K562 (cell line): ENCODE measurements around the gene SIRT7. TPM values are rescaled to one million over a fixed set of nuclear protein-coding genes. Genes with fewer than 3 reads are reported as not detected.

Source experiments
- ATAC-seq: fragments of 200-7000 bp; cut with Tn5 transposase; 3 replicates; pipeline ENCODE4 v1.9.1; 2020; ENCODE audit warnings: moderate library complexity
- BruUV-seq: library from RNA; stranded (reverse); fragments of 400-500 nt; replicated peaks from 2 replicates; lab custom pipeline; 2021; lab: Mats Ljungman, UMichigan
- CTCF ChIA-PET: fragments of 300-600 bp; formaldehyde crosslinking; extraction: SDS; loops from one replicate; lab custom pipeline; 2021; ENCODE audit warnings: low intra/inter-chr PET ratio; lab: Yijun Ruan, JAX
- POLR2A ChIA-PET: fragments of 300-600, 350-650 bp; sonication (Branson Sonifier 250); formaldehyde crosslinking; extraction: SDS; loops from one replicate; lab custom pipeline; 2021; ENCODE audit warnings: antibody characterized with exemption, inconsistent platforms; lab: Yijun Ruan, JAX
- DNase-seq, 4 experiments: peaks; one replicate each; pipeline versions ENCODE4 v3.0.0 to v3.0.0-alpha.2; 2011 to 2018; ENCODE audit warnings: low spot score in 3 of 4, mixed read lengths in 3 of 4; ENCODE audit errors: extremely low read depth in 1 of 4
- FAIRE-seq: peaks from 2 replicates; lab custom pipeline; 2011; peaks lifted over from hg19 to GRCh38; lab: Jason Lieb, UNC
- H2AFZ ChIP-seq: 2 replicates; pipeline ENCODE4 v1.6.0; 2011; ENCODE audit warnings: low read depth, low read length, control low read depth, inconsistent platforms
- H3K27ac ChIP-seq: fragments of 200-600 bp; 3 replicates; pipeline ENCODE4 v1.8.0; 2011; ENCODE audit warnings: low read depth, mild to moderate bottlenecking, control low read depth, inconsistent platforms, low read length, moderate library complexity, mixed read lengths; ENCODE audit errors: extremely low read depth
- H3K27me3 ChIP-seq, 2 experiments: fragments of 300-600 bp in 1 of 2; 2 replicates in 1 of 2; 3 replicates in 1 of 2; pipeline versions ENCODE4 v1.6.0 to v1.8.0; 2011; ENCODE audit warnings: inconsistent platforms in 2 of 2, low read length in 2 of 2, mild to moderate bottlenecking in 1 of 2, mixed read lengths in 1 of 2, moderate library complexity in 1 of 2; ENCODE audit not compliant: control insufficient read depth in 2 of 2, insufficient read depth in 2 of 2
- H3K36me3 ChIP-seq: fragments of 300-600 bp; 3 replicates; pipeline ENCODE4 v1.8.0; 2011; ENCODE audit warnings: mild to moderate bottlenecking, low read length, inconsistent platforms; ENCODE audit not compliant: control insufficient read depth, insufficient read depth
- H3K4me1 ChIP-seq, 2 experiments: fragments of 200-600 bp in 1 of 2; replicated peaks in 1 of 2; 2 replicates in 1 of 2; 3 replicates in 1 of 2; pipeline versions ENCODE4 v1.5.1 to v1.8.0; 2011; ENCODE audit warnings: inconsistent platforms in 2 of 2, low read length in 2 of 2, mild to moderate bottlenecking in 1 of 2, mixed read lengths in 1 of 2, moderate library complexity in 1 of 2; ENCODE audit not compliant: control insufficient read depth in 2 of 2, insufficient read depth in 2 of 2
- H3K4me2 ChIP-seq: 2 replicates; pipeline ENCODE4 v1.6.1; 2011; ENCODE audit warnings: low read length, control low read depth, inconsistent platforms, mixed read lengths; ENCODE audit not compliant: insufficient read depth
- H3K4me3 ChIP-seq: fragments of 200-600 bp; sonication (generic), shearing (Covaris generic); 2 replicates; pipeline ENCODE4 v1.5.1; 2016; ENCODE audit warnings: control low read depth, inconsistent platforms
- H3K79me2 ChIP-seq: fragments of 200-600 bp; 3 replicates; pipeline ENCODE4 v1.8.0; 2011; ENCODE audit warnings: low read length, inconsistent platforms; ENCODE audit not compliant: control insufficient read depth, insufficient read depth
- H3K9ac ChIP-seq, 2 experiments: 2 replicates each; pipeline versions ENCODE4 v1.6.0 to v1.6.1; 2011; ENCODE audit warnings: low read depth in 2 of 2, low read length in 2 of 2, control low read depth in 1 of 2, inconsistent platforms in 1 of 2, mild to moderate bottlenecking in 1 of 2, mixed read lengths in 1 of 2; ENCODE audit not compliant: insufficient read depth in 1 of 2
- H3K9me1 ChIP-seq: one replicate; pipeline ENCODE4 v1.6.0; 2011; ENCODE audit warnings: inconsistent platforms, mild to moderate bottlenecking, low read length, moderate library complexity; ENCODE audit not compliant: control insufficient read depth, insufficient read depth
- H3K9me3 ChIP-seq: replicated peaks from 2 replicates; pipeline ENCODE4 v1.5.1; 2011; ENCODE audit warnings: low read depth, low read length, inconsistent platforms; ENCODE audit not compliant: control insufficient read depth, insufficient read depth
- H4K20me1 ChIP-seq: replicated peaks from 2 replicates; pipeline ENCODE4 v1.6.1; 2011; ENCODE audit warnings: low read length, inconsistent platforms, mixed read lengths; ENCODE audit not compliant: control insufficient read depth, insufficient read depth
- DDX20 ChIP-seq: fragments of 450-650 bp; IDR thresholded peaks from 2 replicates; pipeline ENCODE4 v1.6.1; 2016; ENCODE audit warnings: missing genetic modification characterization, low read depth, mild to moderate bottlenecking, missing compliant biosample characterization, moderate library complexity
- ETS2 ChIP-seq: IDR thresholded peaks from 2 replicates; pipeline ENCODE4 v1.6.1; 2016; ENCODE audit warnings: borderline replicate concordance, missing genetic modification characterization, mild to moderate bottlenecking, moderate library complexity, missing compliant biosample characterization; ENCODE audit not compliant: poor library complexity, severe bottlenecking
- POLR2AphosphoS2 ChIP-seq: IDR thresholded peaks from 2 replicates; pipeline ENCODE4 v1.6.1; 2012; ENCODE audit warnings: low read length, improper control_type of control experiment
- SRF ChIP-seq, 2 experiments: fragments of 250-450, 450-650 bp in 1 of 2; sonication (Bioruptor Pico) in 1 of 2; sonication (generic) in 1 of 2; formaldehyde crosslinking; IDR thresholded peaks; 2 replicates each; pipeline versions ENCODE4 v1.5.0 to v1.5.1; 2020 to 2022; ENCODE audit warnings: mild to moderate bottlenecking in 1 of 2, missing genetic modification reagents in 1 of 2
- TAF1 ChIP-seq: IDR thresholded peaks from 2 replicates; pipeline ENCODE4 v1.6.1; 2011; ENCODE audit warnings: mild to moderate bottlenecking, low read length, moderate library complexity; ENCODE audit not compliant: insufficient read depth, control insufficient read depth, severe bottlenecking; ENCODE audit errors: extremely low read depth
- U2AF1 ChIP-seq: fragments of 200-400 bp; formaldehyde crosslinking; optimal IDR thresholded peaks from 2 replicates; pipeline ENCODE3; 2017; ENCODE audit warnings: mild to moderate bottlenecking, low read depth, low read length, moderate library complexity
- ZNF121 ChIP-seq: sonication (generic); formaldehyde crosslinking; conservative IDR thresholded peaks from 2 replicates; pipeline ENCODE4 v1.8.0; 2022; ENCODE audit warnings: missing genetic modification reagents
- ZNF668 ChIP-seq: fragments of 250-450 bp; sonication (Bioruptor Pico); IDR thresholded peaks from 2 replicates; pipeline ENCODE4 v1.8.0; 2022; ENCODE audit warnings: mild to moderate bottlenecking, inconsistent platforms
- ZNF780A ChIP-seq: fragments of 250-450 bp; sonication (Bioruptor Pico); IDR thresholded peaks from 2 replicates; pipeline ENCODE4 v1.5.0; 2021; ENCODE audit warnings: mild to moderate bottlenecking
- ZNF785 ChIP-seq: fragments of 250-450 bp; sonication (Bioruptor Pico); IDR thresholded peaks from 2 replicates; pipeline ENCODE4 v1.4.0; 2020; ENCODE audit warnings: mild to moderate bottlenecking
- WGBS: fragments of 100-300 bp; shearing (Covaris generic); methylation state at CpG from one replicate; pipeline ENCODE4 v1.1.6; 2016; ENCODE audit warnings: low coverage, mixed read lengths; ENCODE audit not compliant: insufficient coverage; ENCODE audit errors: missing lambda C conversion rate; 5-methylcytosine and 5-hydroxymethylcytosine counted together
- in situ Hi-C: fragments of 300-500 bp; cut with MboI; formaldehyde crosslinking; loops from 4 replicates; pipeline ENCODE4 v1.15.0; 2018; ENCODE audit warnings: inconsistent platforms, mixed read lengths
- intact Hi-C: fragments of 100-400 bp; cut with micrococcal nuclease; formaldehyde crosslinking; loops from 2 replicates; pipeline ENCODE4 v1.14.2; 2022
- polyA plus RNA-seq, 8 experiments: library from polyadenylated mRNA; depleted of rRNA in 4 of 8; stranded (reverse) in 5 of 8; unstranded in 3 of 8; fragments of >200 nt; fragmentation: Nextera tagmentation in 2 of 8; fragmentation: Illumina TruSeq in 1 of 8; extraction: Ambion mirVana in 2 of 8; extraction: Trizol in 1 of 8; gene quantifications; 2 replicates each; pipeline versions ENCODE4 v1.2.1 to v1.2.3, GENCODE V29; 2011 to 2014; ENCODE audit warnings: inconsistent platforms in 1 of 8, missing spikeins in 1 of 8
- total RNA-seq, 7 experiments: library from RNA; depleted of rRNA in 6 of 7; stranded (reverse); fragments of >200 nt in 6 of 7; fragmentation: Illumina TruSeq in 2 of 7; extraction: Trizol in 2 of 7; gene quantifications; 2 replicates each; pipeline versions ENCODE4 v1.2.1 to v1.2.3, GENCODE V29; 2011 to 2021; ENCODE audit warnings: low replicate concordance in 1 of 7
- TF ChIP-seq, protein P1 (sequence below): fragments of 450-650 bp; conservative IDR thresholded peaks from 2 replicates; pipeline ENCODE4 v1.6.1; 2016; ENCODE audit warnings: missing genetic modification characterization, low read depth, mild to moderate bottlenecking, control low read depth, missing compliant biosample characterization
- TF ChIP-seq, protein P2 (sequence below): fragments of 250-450 bp; sonication (Bioruptor Pico); IDR thresholded peaks from 2 replicates; pipeline ENCODE4 v1.5.0; 2020; ENCODE audit warnings: mild to moderate bottlenecking, borderline replicate concordance
- TF ChIP-seq, protein P3 (sequence below): sonication (generic); formaldehyde crosslinking; IDR thresholded peaks from 2 replicates; pipeline ENCODE4 v1.8.0; 2023; ENCODE audit warnings: mild to moderate bottlenecking, missing genetic modification reagents

The SIRT7 gene
- total and polyA plus RNA-seq, 9 of the 15 experiments (the other 6 are each of a cell fraction or from before 2014, with no cell fraction given) = 1.6 to 54.8 (median 20.3) TPM

DNA sequence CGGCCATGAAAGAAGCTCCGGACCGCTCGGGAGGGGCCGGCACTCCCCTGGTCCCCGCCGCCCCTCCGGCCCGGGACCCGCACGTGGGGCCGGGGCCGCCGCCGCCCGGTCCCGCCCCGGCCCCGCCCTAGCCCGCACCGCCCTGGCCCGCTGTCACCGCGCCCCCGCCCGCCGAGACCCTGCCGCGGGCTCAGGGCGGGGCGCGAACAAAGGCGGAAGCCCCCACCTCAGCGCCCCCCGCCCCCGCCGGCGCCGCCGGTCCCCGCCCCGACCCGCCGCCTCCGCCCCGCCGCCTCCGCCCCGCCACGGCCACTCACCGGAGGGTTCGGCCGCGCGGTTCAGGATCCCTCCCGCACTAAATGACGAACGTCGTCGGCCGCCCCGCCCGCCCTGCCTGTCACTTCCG, 47.0 kb downstream of the SIRT7 start, which contains the start of gene ARHGDIA (continued):
- TF ChIP-seq TAF1 (peak; percentile 72), ETS2 (tag) (no peak), ZNF785 (CRISPR knock-in tag) (no peak), ZNF121 (no peak), ZNF668 (CRISPR knock-in tag) (no peak), ZNF780A (CRISPR knock-in tag) (no peak)
- TF ChIP-seq, protein P1, sequence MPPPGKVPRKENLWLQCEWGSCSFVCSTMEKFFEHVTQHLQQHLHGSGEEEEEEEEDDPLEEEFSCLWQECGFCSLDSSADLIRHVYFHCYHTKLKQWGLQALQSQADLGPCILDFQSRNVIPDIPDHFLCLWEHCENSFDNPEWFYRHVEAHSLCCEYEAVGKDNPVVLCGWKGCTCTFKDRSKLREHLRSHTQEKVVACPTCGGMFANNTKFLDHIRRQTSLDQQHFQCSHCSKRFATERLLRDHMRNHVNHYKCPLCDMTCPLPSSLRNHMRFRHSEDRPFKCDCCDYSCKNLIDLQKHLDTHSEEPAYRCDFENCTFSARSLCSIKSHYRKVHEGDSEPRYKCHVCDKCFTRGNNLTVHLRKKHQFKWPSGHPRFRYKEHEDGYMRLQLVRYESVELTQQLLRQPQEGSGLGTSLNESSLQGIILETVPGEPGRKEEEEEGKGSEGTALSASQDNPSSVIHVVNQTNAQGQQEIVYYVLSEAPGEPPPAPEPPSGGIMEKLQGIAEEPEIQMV (tag) = no peak

DNA sequence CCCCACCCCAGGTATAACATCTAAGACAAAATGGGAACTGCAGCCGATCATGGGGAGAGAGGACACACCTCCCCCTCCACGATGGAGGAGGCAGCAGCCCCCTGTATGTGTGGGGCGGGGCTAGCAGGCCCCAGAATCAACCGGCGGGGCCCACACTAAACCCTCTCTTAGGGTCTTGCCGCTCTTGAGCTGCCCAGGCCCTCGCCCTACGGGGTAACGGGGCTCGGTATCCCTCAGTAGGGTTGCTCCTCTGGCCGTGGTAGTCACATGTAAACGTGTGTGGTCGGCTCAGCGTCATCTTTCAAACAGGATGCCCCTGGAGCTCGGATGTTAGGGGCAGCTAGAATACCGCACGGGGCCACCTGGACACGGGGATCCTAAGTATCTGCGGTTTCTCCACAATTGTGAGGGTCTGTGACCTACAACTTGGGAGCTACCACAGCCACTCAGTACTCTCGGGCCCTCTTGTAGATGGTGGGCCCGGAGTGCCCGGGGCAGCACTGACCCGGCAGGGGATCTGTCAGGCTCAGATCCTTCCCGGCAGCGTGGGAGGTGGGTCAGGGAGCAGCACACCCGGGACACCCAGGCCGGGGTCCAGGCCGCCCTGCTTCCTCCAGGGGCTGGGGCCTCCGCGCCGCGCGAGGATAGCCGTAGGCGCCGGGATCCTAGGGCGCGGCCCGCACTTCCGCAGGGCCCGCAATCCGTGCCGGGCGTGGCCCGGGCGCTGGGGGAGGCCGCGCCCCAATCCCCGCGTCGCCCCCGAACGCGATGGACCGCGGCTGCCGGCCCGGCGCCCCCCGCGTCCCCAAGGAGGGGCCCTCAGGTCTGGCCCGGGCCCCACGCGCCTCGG, 47.6 kb downstream of the SIRT7 start:
- intact Hi-C loops = no loop called here
- H3K27me3 ChIP-seq = no peaks in the 10 kb centered on the region
- peak overlapping the region; percentile 93 for H3K27ac ChIP-seq
- H3K4me1 ChIP-seq = peaks cover 29 to 78% of the 10 kb centered on the region in 2 experiments
- in situ Hi-C loops = no loop called here
- no peaks in the 10 kb centered on the region for H3K9me1 ChIP-seq
- no peak overlapping the region for H2AFZ ChIP-seq
- WGBS = under 1% methylated on average over 44 of the region's 65 CpGs
- no peak for FAIRE-seq
- BruUV-seq = no TSS peak
- H3K4me3 ChIP-seq = peak overlapping the region; percentile 93
- CTCF ChIA-PET = interaction anchor here (0.9 kb wide), 1 partner anchor 137 kb away, joined by 3 read pairs; no protein-coding TSS in a partner anchor
- H3K9me3 ChIP-seq = no peaks in the 10 kb centered on the region
- peaks cover 35% of the 10 kb centered on the region for H4K20me1 ChIP-seq
- no peak for ATAC-seq
- H3K79me2 ChIP-seq = peaks cover 46% of the 10 kb centered on the region
- H3K36me3 ChIP-seq = peaks cover 37% of the 10 kb centered on the region; the same call in 2 of the 3 replicates
- DNase-seq = peak; percentile 26 to 61 (median 32)
- H3K4me2 ChIP-seq = peak overlapping the region; percentile 93
- H3K9ac ChIP-seq = peak overlapping the region; percentile 88 to 98
- POLR2A ChIA-PET = interaction anchor here (0.6 to 2.6 kb wide), 16 partner anchors 9 to 200 kb away, joined by 3 to 13 read pairs (median 4); partner anchors contain the start of genes MCRIP1 and P4HB
- TF ChIP-seq U2AF1 (peak; percentile 7), SRF (CRISPR knock-in tag; IDR thresholded peaks at IDR 0.05) (no peak), ZNF121 (no peak), POLR2AphosphoS2 (no peak), DDX20 (tag) (no peak)
- TF ChIP-seq, protein P2, sequence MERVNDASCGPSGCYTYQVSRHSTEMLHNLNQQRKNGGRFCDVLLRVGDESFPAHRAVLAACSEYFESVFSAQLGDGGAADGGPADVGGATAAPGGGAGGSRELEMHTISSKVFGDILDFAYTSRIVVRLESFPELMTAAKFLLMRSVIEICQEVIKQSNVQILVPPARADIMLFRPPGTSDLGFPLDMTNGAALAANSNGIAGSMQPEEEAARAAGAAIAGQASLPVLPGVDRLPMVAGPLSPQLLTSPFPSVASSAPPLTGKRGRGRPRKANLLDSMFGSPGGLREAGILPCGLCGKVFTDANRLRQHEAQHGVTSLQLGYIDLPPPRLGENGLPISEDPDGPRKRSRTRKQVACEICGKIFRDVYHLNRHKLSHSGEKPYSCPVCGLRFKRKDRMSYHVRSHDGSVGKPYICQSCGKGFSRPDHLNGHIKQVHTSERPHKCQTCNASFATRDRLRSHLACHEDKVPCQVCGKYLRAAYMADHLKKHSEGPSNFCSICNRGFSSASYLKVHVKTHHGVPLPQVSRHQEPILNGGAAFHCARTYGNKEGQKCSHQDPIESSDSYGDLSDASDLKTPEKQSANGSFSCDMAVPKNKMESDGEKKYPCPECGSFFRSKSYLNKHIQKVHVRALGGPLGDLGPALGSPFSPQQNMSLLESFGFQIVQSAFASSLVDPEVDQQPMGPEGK = no peak
- TF ChIP-seq, protein P3, sequence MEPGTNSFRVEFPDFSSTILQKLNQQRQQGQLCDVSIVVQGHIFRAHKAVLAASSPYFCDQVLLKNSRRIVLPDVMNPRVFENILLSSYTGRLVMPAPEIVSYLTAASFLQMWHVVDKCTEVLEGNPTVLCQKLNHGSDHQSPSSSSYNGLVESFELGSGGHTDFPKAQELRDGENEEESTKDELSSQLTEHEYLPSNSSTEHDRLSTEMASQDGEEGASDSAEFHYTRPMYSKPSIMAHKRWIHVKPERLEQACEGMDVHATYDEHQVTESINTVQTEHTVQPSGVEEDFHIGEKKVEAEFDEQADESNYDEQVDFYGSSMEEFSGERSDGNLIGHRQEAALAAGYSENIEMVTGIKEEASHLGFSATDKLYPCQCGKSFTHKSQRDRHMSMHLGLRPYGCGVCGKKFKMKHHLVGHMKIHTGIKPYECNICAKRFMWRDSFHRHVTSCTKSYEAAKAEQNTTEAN (CRISPR knock-in tag) = 0 out of 2 replicates have a peak, but pooled peaks have one; percentile 27
